ENCODE measurements around the gene ZNF629.

DNA sequence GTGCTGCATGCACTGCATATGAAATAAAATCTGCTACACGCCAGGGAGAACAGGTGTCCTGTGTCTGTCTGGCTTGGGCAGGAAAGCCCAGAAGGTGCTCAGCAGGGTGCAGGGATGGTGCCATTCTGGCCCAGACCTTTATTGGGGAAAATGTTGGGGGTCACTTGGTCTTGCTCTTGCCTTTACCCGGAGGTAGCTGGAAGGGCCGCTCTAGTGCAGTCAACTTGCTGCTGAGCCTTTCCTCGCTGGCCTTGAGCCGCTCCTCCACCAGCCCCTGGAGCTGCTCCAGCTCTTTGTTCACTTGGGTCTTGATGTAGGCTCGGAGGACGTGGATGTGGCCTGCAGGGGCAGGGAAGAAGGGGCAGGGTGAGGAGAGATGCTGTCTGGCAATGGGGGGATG, 29.7 kb downstream of the ZNF629 start:
- TF ChIP-seq CTCF (IDR thresholded peaks at IDR 0.05) (no peak), POLR2A (IDR thresholded peaks at IDR 0.05) (no peak)
